ENCODE results near the gene AQP3.
"Not testable (repeated sequence)": the region's sequence is repeated elsewhere in the genome, so short reads cannot be mapped to it uniquely, and the experiment has no call there.

The AQP3 gene

DNA sequence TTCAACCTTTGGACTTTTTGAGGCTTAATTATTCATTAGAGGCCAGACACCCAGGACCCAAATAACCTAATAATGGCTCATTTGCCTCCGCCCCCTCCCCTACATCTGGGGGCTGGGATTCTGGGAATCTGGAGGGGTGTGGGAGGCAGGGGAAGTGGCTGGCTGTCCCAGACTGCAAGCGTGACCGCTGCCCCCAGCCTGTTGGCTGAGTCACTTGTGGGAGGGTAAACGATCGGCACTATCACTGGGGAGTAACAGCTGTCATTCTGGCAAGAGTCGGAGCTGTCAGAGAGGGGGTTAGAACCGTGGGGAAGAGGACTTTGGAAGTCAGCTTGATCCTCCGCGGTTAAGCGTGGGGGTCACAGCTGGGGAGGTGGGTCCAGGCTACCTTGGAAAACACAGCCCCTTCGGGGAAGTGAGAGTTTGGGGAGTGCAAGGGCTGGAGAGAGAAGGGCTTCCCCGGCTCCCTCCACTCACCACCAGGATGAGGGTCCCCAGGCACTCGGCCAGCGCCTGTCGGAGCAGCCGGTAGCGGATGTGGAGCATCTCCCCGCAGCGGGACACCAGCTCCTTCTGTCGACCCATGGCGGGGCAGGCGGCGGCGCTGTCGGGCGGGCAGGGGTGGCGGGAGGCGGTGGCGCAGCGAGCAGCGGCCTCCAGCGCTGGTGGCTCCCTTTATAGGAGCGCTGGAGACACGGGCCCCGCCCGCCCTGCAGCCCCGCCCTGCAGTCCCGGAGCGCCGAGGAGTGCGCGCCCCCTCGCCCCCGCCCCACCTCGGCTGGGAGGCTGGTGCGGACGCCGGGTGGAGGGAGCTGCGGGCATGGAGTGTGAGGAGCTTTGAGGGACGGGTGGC, at the start of gene AQP3:
Gene AQP3, minus strand, starts transcription at position 648 of the 853 bp plus-strand sequence. Its CDS starts 63 bp downstream, at position 585.
- peak; percentile 43 for DNase-seq (ENCODE audit: low read depth)

DNA sequence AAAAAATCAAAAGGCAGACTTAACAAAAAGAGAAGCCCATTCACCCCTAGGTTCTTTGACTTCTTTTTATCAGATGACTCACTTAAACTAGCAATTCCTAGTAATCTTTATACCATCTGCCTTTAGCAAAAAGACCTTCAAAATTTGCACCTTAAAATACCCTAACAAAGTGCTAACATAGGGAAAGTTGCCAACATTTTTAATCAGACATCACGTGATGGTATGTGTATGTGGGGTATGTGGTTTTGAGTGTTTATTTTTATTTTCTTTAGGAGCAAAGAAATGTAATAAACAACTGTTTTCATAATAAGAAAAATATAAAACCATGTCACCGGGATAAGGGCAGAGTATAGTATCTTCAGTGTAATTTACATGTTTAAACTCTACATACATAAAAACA, 46.4 kb upstream of the AQP3 start:
- not testable (repeated sequence) for DNase-seq (ENCODE audit: low read depth)

- no peak for DNase-seq (ENCODE audit: low read depth)
Observed at GRCh38 chr9:33489066-33489465, 41.7 kb upstream of the AQP3 start.

GRCh38 chr9:33485312-33485711, 37.9 kb upstream of the AQP3 start:
- not testable (repeated sequence) for DNase-seq (ENCODE audit: low read depth)

DNA sequence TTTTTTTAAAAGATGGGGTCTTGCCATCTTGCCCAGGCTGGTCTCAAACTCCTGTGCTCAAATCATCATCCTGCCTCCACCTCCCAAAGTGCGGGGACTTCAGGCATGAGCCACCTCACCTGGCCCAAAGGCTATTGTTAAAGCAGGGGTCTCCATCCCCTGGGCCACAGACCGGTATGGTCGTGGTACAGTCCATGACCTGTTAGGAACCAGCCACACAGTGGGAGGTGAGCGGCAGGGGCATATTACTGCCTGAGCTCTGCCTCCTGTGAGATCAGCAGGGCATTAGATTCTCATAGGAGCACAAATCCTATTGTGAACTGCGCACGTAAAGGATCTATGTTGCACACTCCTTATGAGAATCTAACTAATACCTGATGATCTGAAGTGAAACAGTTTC, 33.6 kb upstream of the AQP3 start:
- no peak for DNase-seq (ENCODE audit: low read depth)

- DNase-seq (ENCODE audit: low read depth) = no peak
Observed at GRCh38 chr9:33480106-33480505, 32.7 kb upstream of the AQP3 start.

DNA sequence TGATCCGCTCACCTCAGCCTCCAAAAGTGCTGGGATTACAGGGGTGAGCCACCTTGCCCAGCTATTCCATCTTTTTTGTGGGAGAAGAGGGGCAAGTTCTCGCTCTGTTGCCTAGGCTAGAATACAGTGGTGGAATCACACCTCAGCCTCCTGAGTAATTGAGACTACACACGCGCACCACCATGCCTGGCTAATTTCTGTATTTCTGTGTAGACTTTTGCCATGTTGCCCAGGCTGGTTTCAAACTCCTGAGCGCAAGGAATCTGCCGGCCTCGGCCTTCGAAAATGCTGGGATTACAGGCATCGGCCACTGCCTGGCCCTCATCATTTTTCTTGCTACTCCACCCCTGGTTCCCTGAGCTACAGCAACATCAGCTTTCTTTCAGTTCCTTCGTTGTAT, 29.1 kb upstream of the AQP3 start:
- no peak for DNase-seq (ENCODE audit: low read depth)

GRCh38 chr9:33475357-33475756, 28.0 kb upstream of the AQP3 start:
- no peak for DNase-seq (ENCODE audit: low read depth)

GRCh38 chr9:33473643-33474352, 26.4 kb upstream of the AQP3 start, which contains the start of gene NOL6:
Gene NOL6 (minus strand): TSS chr9:33473924. CDS start chr9:33473842, 82 bp downstream.
- DNase-seq (ENCODE audit: low read depth) = peak; percentile 98

- no peak for DNase-seq (ENCODE audit: low read depth)
Observed at GRCh38 chr9:33472881-33473615, 25.7 kb upstream of the AQP3 start.

GRCh38 chr9:33472171-33472880, 24.9 kb upstream of the AQP3 start:
- DNase-seq (ENCODE audit: low read depth) = no peak

GRCh38 chr9:33471361-33471760, 24.0 kb upstream of the AQP3 start:
- DNase-seq (ENCODE audit: low read depth) = no peak

- no peak for DNase-seq (ENCODE audit: low read depth)
Observed at GRCh38 chr9:33469891-33470290, 22.5 kb upstream of the AQP3 start.

GRCh38 chr9:33468797-33469621, 21.6 kb upstream of the AQP3 start:
- no peak for DNase-seq (ENCODE audit: low read depth)

DNA sequence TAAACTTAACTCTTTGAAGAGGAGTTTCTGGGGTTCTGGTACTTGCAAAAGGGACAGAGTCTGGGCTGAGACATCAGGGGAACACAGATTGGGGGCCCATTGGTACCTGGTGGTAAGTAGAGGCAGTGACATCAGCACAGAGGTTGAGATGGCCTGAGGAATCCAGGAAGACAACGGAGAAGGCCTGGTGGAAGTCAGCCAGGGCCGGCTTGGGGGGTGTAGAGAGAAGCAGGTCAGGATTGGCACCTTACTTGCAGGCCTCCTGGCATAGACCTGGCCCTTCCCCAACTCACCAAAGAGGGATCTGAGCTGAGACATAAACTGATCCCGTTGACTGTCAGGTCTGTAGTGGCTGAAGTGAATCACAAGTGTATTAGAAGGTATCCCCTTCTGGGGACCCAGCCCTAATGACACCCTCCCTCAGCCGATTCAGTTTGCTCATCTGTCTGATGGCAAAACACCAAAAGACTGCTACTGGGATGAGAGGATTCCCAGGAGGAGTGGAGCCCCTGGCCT, 20.9 kb upstream of the AQP3 start:
- no peak for DNase-seq (ENCODE audit: low read depth)

DNA sequence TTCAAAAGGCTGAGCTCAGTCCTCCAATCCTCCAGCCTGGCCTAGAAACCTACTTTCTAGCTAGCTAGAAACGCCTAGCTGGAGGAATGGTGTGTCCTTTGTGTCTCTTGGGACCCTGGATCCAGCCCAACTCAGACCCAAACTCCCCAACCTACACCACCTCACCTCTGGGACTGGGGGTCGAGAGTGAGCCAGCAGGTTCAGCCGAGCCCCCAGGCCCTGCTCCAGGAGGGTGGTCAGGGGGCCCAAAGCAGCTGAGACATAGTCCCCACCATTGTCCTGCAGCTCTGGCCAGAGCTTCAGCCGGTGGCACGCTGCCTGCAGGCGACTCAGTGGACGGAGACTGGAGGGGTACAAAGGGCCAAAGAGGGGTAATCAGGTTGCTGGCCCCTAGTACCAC, 20.1 kb upstream of the AQP3 start:
- DNase-seq (ENCODE audit: low read depth) = no peak

- DNase-seq (ENCODE audit: low read depth) = peak; percentile 64
Observed at GRCh38 chr9:33466565-33467495, 19.4 kb upstream of the AQP3 start.

GRCh38 chr9:33465596-33466564, 18.5 kb upstream of the AQP3 start:
- DNase-seq (ENCODE audit: low read depth) = no peak
